ENCODE data around the gene ANKS3. TPM values are rescaled to one million over a fixed set of nuclear protein-coding genes. Genes with fewer than 3 reads are reported as not detected.

Gene ANKS3
- total RNA-seq, 1 experiment from 2014 or later, result 7.2 TPM

GRCh38 chr16:4682616-4683254 is 51.3 kb downstream of the ANKS3 start:
- in situ Hi-C loops (cut with HindIII; ENCODE audit: low pct_unique_long_range_greater_than_20kb, low sequenced_read_pairs), result no loop called here
- no peak for DNase-seq (ENCODE audit: low read depth, low spot score)

GRCh38 chr16:4682084-4682591 is 51.9 kb downstream of the ANKS3 start:
- in situ Hi-C loops (cut with HindIII; ENCODE audit: low pct_unique_long_range_greater_than_20kb, low sequenced_read_pairs), result no loop called here
- DNase-seq (ENCODE audit: low read depth, low spot score), result no peak

GRCh38 chr16:4681471-4682083 is 52.5 kb downstream of the ANKS3 start:
- in situ Hi-C loops (cut with HindIII; ENCODE audit: low pct_unique_long_range_greater_than_20kb, low sequenced_read_pairs), result no loop called here
- no peak for DNase-seq (ENCODE audit: low read depth, low spot score)

GRCh38 chr16:4680673-4681470 is 53.2 kb downstream of the ANKS3 start:
- in situ Hi-C loops (cut with HindIII; ENCODE audit: low pct_unique_long_range_greater_than_20kb, low sequenced_read_pairs), result no loop called here
- no peak for DNase-seq (ENCODE audit: low read depth, low spot score)

GRCh38 chr16:4679850-4680636 is 54.0 kb downstream of the ANKS3 start:
- no peak for DNase-seq (ENCODE audit: low read depth, low spot score)
- in situ Hi-C loops (cut with HindIII; ENCODE audit: low pct_unique_long_range_greater_than_20kb, low sequenced_read_pairs), result no loop called here

- in situ Hi-C loops (cut with HindIII; ENCODE audit: low pct_unique_long_range_greater_than_20kb, low sequenced_read_pairs), result no loop called here
Measured at GRCh38 chr16:4679156-4679849, 54.8 kb downstream of the ANKS3 start.

GRCh38 chr16:4678596-4678995 is 55.5 kb downstream of the ANKS3 start:
- in situ Hi-C loops (cut with HindIII; ENCODE audit: low pct_unique_long_range_greater_than_20kb, low sequenced_read_pairs), result no loop called here
- DNase-seq (ENCODE audit: low read depth, low spot score), result no peak

More at GRCh38 chr16:4679156-4679849, 54.8 kb downstream of the ANKS3 start:
- no peak for DNase-seq (ENCODE audit: low read depth, low spot score)

GRCh38 chr16:4677994-4678393 is 56.1 kb downstream of the ANKS3 start:
- DNase-seq (ENCODE audit: low read depth, low spot score), result no peak
- in situ Hi-C loops (cut with HindIII; ENCODE audit: low pct_unique_long_range_greater_than_20kb, low sequenced_read_pairs), result no loop called here

- in situ Hi-C loops (cut with HindIII; ENCODE audit: low pct_unique_long_range_greater_than_20kb, low sequenced_read_pairs), result no loop called here
- DNase-seq (ENCODE audit: low read depth, low spot score), result no peak
Measured at GRCh38 chr16:4677390-4677789, 56.7 kb downstream of the ANKS3 start.

- no peak for DNase-seq (ENCODE audit: low read depth, low spot score)
- in situ Hi-C loops (cut with HindIII; ENCODE audit: low pct_unique_long_range_greater_than_20kb, low sequenced_read_pairs), result no loop called here
Measured at GRCh38 chr16:4676831-4677230, 57.2 kb downstream of the ANKS3 start.

- DNase-seq (ENCODE audit: low read depth, low spot score), result no peak
- in situ Hi-C loops (cut with HindIII; ENCODE audit: low pct_unique_long_range_greater_than_20kb, low sequenced_read_pairs), result no loop called here
Measured at GRCh38 chr16:4675864-4676786, 57.9 kb downstream of the ANKS3 start.

GRCh38 chr16:4674926-4675530 is 59.0 kb downstream of the ANKS3 start:
- in situ Hi-C loops (cut with HindIII; ENCODE audit: low pct_unique_long_range_greater_than_20kb, low sequenced_read_pairs), result no loop called here
- DNase-seq (ENCODE audit: low read depth, low spot score), result no peak

- in situ Hi-C loops (cut with HindIII; ENCODE audit: low pct_unique_long_range_greater_than_20kb, low sequenced_read_pairs), result no loop called here
- no peak for DNase-seq (ENCODE audit: low read depth, low spot score)
Measured at GRCh38 chr16:4673387-4674046, 60.6 kb downstream of the ANKS3 start.

GRCh38 chr16:4668313-4668960 is 65.6 kb downstream of the ANKS3 start:
- in situ Hi-C loops (cut with HindIII; ENCODE audit: low pct_unique_long_range_greater_than_20kb, low sequenced_read_pairs), result no loop called here

More at GRCh38 chr16:4668313-4668960, 65.6 kb downstream of the ANKS3 start:
- DNase-seq (ENCODE audit: low read depth, low spot score), result no peak
